GM12878 (cell line): ENCODE results near the gene AGAP1. TPM values are rescaled to one million over a fixed set of nuclear protein-coding genes. Genes with fewer than 3 reads are reported as not detected.

ENCODE experiments used
- ATAC-seq: fragments of 200-7000 bp; cut with Tn5 transposase; 3 replicates; pipeline ENCODE4 v1.9.1; 2020; ENCODE audit warnings: mild to moderate bottlenecking, moderate library complexity
- BruUV-seq: library from RNA; stranded (reverse); fragments of 400-500 nt; replicated peaks from 2 replicates; lab custom pipeline; 2021; lab: Mats Ljungman, UMichigan
- CTCF ChIA-PET: fragments of 300-600 bp; sonication (Branson Sonifier 250); formaldehyde crosslinking; extraction: SDS; loops from one replicate; lab custom pipeline; 2021; ENCODE audit warnings: inconsistent platforms; lab: Yijun Ruan, JAX
- POLR2A ChIA-PET: fragments of 350-600 bp; formaldehyde crosslinking; extraction: SDS; loops from one replicate; lab custom pipeline; 2021; ENCODE audit warnings: inconsistent platforms; lab: Charles Lee
- RAD21 ChIA-PET: fragments of 300-600 bp; sonication (Branson Sonifier 250); formaldehyde crosslinking; loops from one replicate; lab custom pipeline; 2023; ENCODE audit warnings: antibody characterized with exemption; ENCODE audit not compliant: unreplicated experiment; lab: Charles Lee
- SMC1A ChIA-PET: fragments of 300-600 bp; sonication (Branson Sonifier 250); formaldehyde crosslinking; loops from one replicate; lab custom pipeline; 2023; ENCODE audit not compliant: unreplicated experiment, uncharacterized antibody; lab: Charles Lee
- DNase-seq: peaks from one replicate; pipeline ENCODE4 v3.0.0-alpha.2; 2011; ENCODE audit warnings: low read depth, low spot score
- FAIRE-seq: peaks from 3 replicates; lab custom pipeline; 2011; peaks lifted over from hg19 to GRCh38; lab: Jason Lieb, UNC
- H2AFZ ChIP-seq: 2 replicates; pipeline ENCODE4 v1.6.0; 2011; ENCODE audit warnings: low read depth, low read length, control low read depth; ENCODE audit not compliant: control insufficient read depth
- H3K27ac ChIP-seq: 2 replicates; pipeline ENCODE4 v1.5.1; 2011; ENCODE audit warnings: control low read depth; ENCODE audit not compliant: control insufficient read depth, insufficient read depth
- H3K27me3 ChIP-seq, 2 experiments: replicated peaks in 1 of 2; 2 replicates each; pipeline versions ENCODE4 v1.6.0 to v1.6.1; 2011; ENCODE audit warnings: low read length in 1 of 2; ENCODE audit not compliant: control insufficient read depth in 2 of 2, insufficient read depth in 2 of 2
- H3K36me3 ChIP-seq, 2 experiments: 2 replicates each; pipeline ENCODE4 v1.5.1; 2011; ENCODE audit warnings: low read length in 1 of 2; ENCODE audit not compliant: control insufficient read depth in 2 of 2, insufficient read depth in 2 of 2
- H3K4me1 ChIP-seq: 2 replicates; pipeline ENCODE4 v1.6.1; 2011; ENCODE audit warnings: mild to moderate bottlenecking, low read length, moderate library complexity, mixed read lengths; ENCODE audit not compliant: control insufficient read depth, insufficient read depth
- H3K4me2 ChIP-seq: 2 replicates; pipeline ENCODE4 v1.6.0; 2011; ENCODE audit warnings: control low read depth; ENCODE audit not compliant: control insufficient read depth, insufficient read depth
- H3K4me3 ChIP-seq: fragments of 200-600 bp; sonication (generic); 2 replicates; pipeline ENCODE4 v1.5.1; 2016
- H3K79me2 ChIP-seq: 2 replicates; pipeline ENCODE4 v1.6.0; 2011; ENCODE audit warnings: low read length; ENCODE audit not compliant: control insufficient read depth, insufficient read depth
- H3K9ac ChIP-seq: 2 replicates; pipeline ENCODE4 v1.8.0; 2011; ENCODE audit warnings: low read length, control low read depth, mixed read lengths; ENCODE audit not compliant: control insufficient read depth, insufficient read depth
- H3K9me3 ChIP-seq: replicated peaks from 3 replicates; pipeline ENCODE4 v1.5.1; 2011; ENCODE audit warnings: mild to moderate bottlenecking, low read length; ENCODE audit not compliant: control insufficient read depth, insufficient read depth
- H4K20me1 ChIP-seq: 2 replicates; pipeline ENCODE4 v1.6.0; 2011; ENCODE audit not compliant: control insufficient read depth, insufficient read depth
- BHLHE40 ChIP-seq, 2 experiments: fragments of 450-650 bp in 1 of 2; IDR thresholded peaks; 2 replicates each; pipeline ENCODE4 v1.6.1; 2011 to 2017; ENCODE audit warnings: low read depth in 2 of 2, borderline replicate concordance in 1 of 2, improper control_type of control experiment in 1 of 2, low read length in 1 of 2, mild to moderate bottlenecking in 1 of 2
- CREB1 ChIP-seq: IDR thresholded peaks from 2 replicates; pipeline ENCODE4 v1.6.1; 2012; ENCODE audit warnings: low read depth, mild to moderate bottlenecking, inconsistent platforms
- EGR1 ChIP-seq, 2 experiments: IDR thresholded peaks; 1 replicate in 1 of 2; 2 replicates in 1 of 2; pipeline ENCODE4 v1.6.1; 2011 to 2012; ENCODE audit warnings: low read depth in 2 of 2, low read length in 2 of 2, borderline replicate concordance in 1 of 2, mild to moderate bottlenecking in 1 of 2, moderate library complexity in 1 of 2
- EZH2 ChIP-seq: IDR thresholded peaks from 2 replicates; pipeline ENCODE4 v1.6.1; 2012; ENCODE audit warnings: low read depth, mild to moderate bottlenecking, control low read depth, inconsistent platforms, low read length, borderline replicate concordance; ENCODE audit not compliant: control insufficient read depth
- KAT2A ChIP-seq: conservative IDR thresholded peaks from 2 replicates; pipeline ENCODE4 v1.6.1; 2011; ENCODE audit warnings: low read depth, low read length; ENCODE audit not compliant: control insufficient read depth
- KLF5 ChIP-seq: fragments of 450-650 bp; IDR thresholded peaks from 2 replicates; pipeline ENCODE4 v1.6.1; 2014; ENCODE audit warnings: mild to moderate bottlenecking; ENCODE audit not compliant: partially characterized antibody
- NR2C2 ChIP-seq: IDR thresholded peaks from 2 replicates; pipeline ENCODE4 v1.6.1; 2011; ENCODE audit warnings: borderline replicate concordance, low read depth; ENCODE audit not compliant: control insufficient read depth, insufficient read length
- PKNOX1 ChIP-seq: fragments of 450-650 bp; IDR thresholded peaks from 2 replicates; pipeline ENCODE4 v1.6.1; 2016; ENCODE audit warnings: mild to moderate bottlenecking
- PML ChIP-seq: IDR thresholded peaks from 2 replicates; pipeline ENCODE4 v1.6.1; 2012; ENCODE audit warnings: low read length, inconsistent platforms
- TCF3 ChIP-seq: IDR thresholded peaks from 2 replicates; pipeline ENCODE4 v1.6.1; 2012; ENCODE audit warnings: low read depth, mild to moderate bottlenecking, low read length, borderline replicate concordance; ENCODE audit not compliant: insufficient read depth
- WGBS: methylation state at CpG from one replicate; pipeline ENCODE4 v1.1.6; 2016; ENCODE audit warnings: low lambda C conversion rate; ENCODE audit not compliant: insufficient replicate concordance, insufficient coverage; ENCODE audit errors: missing lambda C conversion rate; 5-methylcytosine and 5-hydroxymethylcytosine counted together
- in situ Hi-C: fragments of 300-500 bp; cut with MboI; formaldehyde crosslinking; loops from 9 replicates; pipeline ENCODE4 v1.14.3; 2018; ENCODE audit warnings: mixed read lengths
- intact Hi-C: fragments of 100-400 bp; cut with micrococcal nuclease; formaldehyde crosslinking; loops from one replicate; pipeline ENCODE4 v1.14.2; 2022; ENCODE audit not compliant: unreplicated experiment
- polyA plus RNA-seq, 11 experiments: library from polyadenylated mRNA; depleted of rRNA in 4 of 11; unstranded in 6 of 11; stranded (reverse) in 5 of 11; fragments of >200 nt; fragmentation: Nextera tagmentation in 4 of 11; fragmentation: Illumina TruSeq in 1 of 11; extraction: Ambion mirVana in 4 of 11; extraction: Trizol in 1 of 11; gene quantifications; 1 replicate in 1 of 11; 2 replicates in 10 of 11; pipeline versions ENCODE4 v1.2.1 to v1.2.3, GENCODE V29; 2011 to 2016; ENCODE audit warnings: inconsistent platforms in 2 of 11, missing spikeins in 2 of 11, low read depth in 1 of 11
- total RNA-seq, 4 experiments: library from RNA; depleted of rRNA in 3 of 4; stranded (reverse); fragments of >200 nt in 3 of 4; fragmentation: Illumina TruSeq in 1 of 4; extraction: Trizol in 1 of 4; gene quantifications; 2 replicates each; pipeline versions ENCODE4 v1.2.1 to v1.2.3, GENCODE V29; 2013 to 2021

Gene AGAP1
- total and polyA plus RNA-seq, 10 of the 15 experiments (the other 5 are each of a cell fraction or from before 2014, with no cell fraction given) = 0.05 to 0.15 (median 0.06) TPM; not detected in 7

GRCh38 chr2:235546436-235546835 lies 52.6 kb downstream of the AGAP1 start:
- SMC1A ChIA-PET = no interaction called here
- Histone ChIP-seq H3K4me3 (no peak overlapping the region), H3K9ac (no peak overlapping the region), H3K4me1 (no peaks in the 10 kb centered on the region), H3K4me2 (no peak overlapping the region), H3K27ac (no peak overlapping the region), H4K20me1 (no peaks in the 10 kb centered on the region), H3K36me3 (no peaks in the 10 kb centered on the region), H2AFZ (no peak overlapping the region), H3K27me3 (no peaks in the 10 kb centered on the region; a peak in 1 of 4 replicates)
- intact Hi-C loops (no loop called here), in situ Hi-C loops (no loop called here)
- ATAC-seq (no peak), DNase-seq (no peak), FAIRE-seq (no peak)
- RAD21 ChIA-PET = no interaction called here
- POLR2A ChIA-PET = no interaction called here
- CTCF ChIA-PET = no interaction called here
- 29% methylated on average over 9 of the region's 9 CpGs for WGBS
- BruUV-seq = no TSS peak
- TF ChIP-seq CREB1 (no peak), BHLHE40 (IDR thresholded peaks at IDR 0.05; ENCODE audit: borderline replicate concordance in 1 of 2, low read depth in 2 of 2, low read length in 1 of 2) (no peak), KAT2A (no peak), TCF3 (no peak), EGR1 (IDR thresholded peaks at IDR 0.05; ENCODE audit: borderline replicate concordance in 1 of 2, low read depth in 2 of 2, low read length in 2 of 2) (no peak), NR2C2 (no peak), KLF5 (no peak), EZH2 (no peak), PML (no peak), PKNOX1 (no peak)
- TF ChIP-seq, all 136 proteins: peak for 0
- no peaks in the 10 kb centered on the region for H3K9me3 ChIP-seq
- H3K79me2 ChIP-seq = no peaks in the 10 kb centered on the region
